ENCODE measurements around the gene HMGCLL1. TPM values are rescaled to one million over a fixed set of nuclear protein-coding genes. Genes with fewer than 3 reads are reported as not detected.

The HMGCLL1 gene
- total RNA-seq, 6 experiments from 2014 or later: 0.13 to 0.72 (median 0.36) TPM

- TF ChIP-seq CTCF (IDR thresholded peaks at IDR 0.05) (no peak), POLR2A (IDR thresholded peaks at IDR 0.05) (no peak)
- Histone ChIP-seq H3K4me3 (no peak overlapping the region), H3K9me3 (no peaks in the 10 kb centered on the region), H3K4me1 (no peaks in the 10 kb centered on the region), H3K27ac (no peak overlapping the region), H3K27me3 (no peaks in the 10 kb centered on the region), H3K36me3 (no peaks in the 10 kb centered on the region)
- DNase-seq (no peak), ATAC-seq (no peak)
- 31% methylated on average over 3 of the region's 3 CpGs for WGBS (ENCODE audit: insufficient coverage, low coverage, low lambda C conversion rate, missing lambda C conversion rate)
- intact Hi-C loops (cut with DNase I): no loop called here
Observed at GRCh38 chr6:55395871-55396270, 183.1 kb downstream of the HMGCLL1 start.

- WGBS (ENCODE audit: insufficient coverage, low coverage, low lambda C conversion rate, missing lambda C conversion rate): 50% methylated on average over 1 of the region's 3 CpGs
- H3K27me3 ChIP-seq: no peaks in the 10 kb centered on the region
- DNase-seq (no peak), ATAC-seq (no peak)
- intact Hi-C loops (cut with DNase I): no loop called here
- H3K27ac ChIP-seq: no peak overlapping the region
- no peaks in the 10 kb centered on the region for H3K36me3 ChIP-seq
- TF ChIP-seq POLR2A (IDR thresholded peaks at IDR 0.05): no peak
- TF ChIP-seq CTCF (IDR thresholded peaks at IDR 0.05): no peak
- no peaks in the 10 kb centered on the region for H3K4me1 ChIP-seq
- no peak overlapping the region for H3K4me3 ChIP-seq
- no peaks in the 10 kb centered on the region for H3K9me3 ChIP-seq
Observed at GRCh38 chr6:55388211-55388610, 190.8 kb downstream of the HMGCLL1 start.

Data from right lobe of liver (tissue), 6 donors.